Measurements from ENCODE around the gene ZNF580. TPM values are rescaled to one million over a fixed set of nuclear protein-coding genes. Genes with fewer than 3 reads are reported as not detected.

The ZNF580 gene
- total and polyA plus RNA-seq, 9 donors = 14.5 to 70.6 (median 59.4) TPM

DNA sequence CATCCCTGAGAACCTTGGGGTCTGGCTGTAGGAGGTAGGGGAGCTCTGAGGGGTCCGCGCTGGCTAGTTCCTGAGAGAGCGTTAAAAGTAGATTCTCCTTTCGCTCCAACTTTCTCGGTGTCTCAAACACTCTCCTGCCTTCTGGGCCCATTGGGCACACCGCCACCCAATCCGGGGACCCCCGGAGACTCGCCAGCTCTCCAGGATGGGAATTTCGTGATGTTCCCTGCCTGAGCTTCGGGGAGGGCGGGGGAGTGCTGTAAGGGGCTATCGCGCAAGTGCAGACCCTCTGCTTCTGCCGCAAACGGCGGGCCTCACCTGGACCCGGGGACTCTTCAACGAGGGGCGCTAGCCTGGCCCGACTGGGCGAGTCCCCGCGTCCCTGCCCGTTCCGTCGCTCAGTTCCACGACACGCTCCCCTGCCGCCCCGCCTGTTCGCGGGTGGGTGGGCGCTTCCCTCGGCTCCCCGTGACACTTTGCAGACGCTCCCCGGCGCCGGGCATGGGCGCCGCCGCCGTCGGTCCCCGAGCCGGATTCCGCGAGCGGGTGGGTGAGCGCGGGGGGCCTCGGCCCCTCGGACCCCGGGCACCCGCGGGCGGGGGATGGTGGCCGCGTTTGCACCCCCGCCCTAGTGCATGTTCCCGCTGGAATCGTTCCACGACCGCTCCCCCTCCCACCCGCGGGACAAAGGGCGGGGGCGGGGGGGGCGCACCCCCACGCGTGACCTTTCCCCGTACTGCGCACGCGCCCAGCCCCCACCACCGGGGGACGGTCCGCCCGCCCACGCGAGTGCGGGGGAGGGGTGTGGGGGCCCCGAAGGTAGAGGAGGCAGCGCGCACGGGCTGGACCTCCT, 7.2 kb downstream of the ZNF580 start, which contains the start of gene CCDC106:
CCDC106 (plus strand) TSS at position 481 of the 853 bp plus-strand sequence. CDS start 835 bp downstream, outside the sequence.
- H3K4me3 ChIP-seq = peak within 1 kb of the TSS; percentile 63
- peak within 1 kb of the TSS; percentile 78 to 85 for H3K27ac ChIP-seq
- H3K36me3 ChIP-seq = no peaks in the 10 kb centered on the region
- no peaks in the 10 kb centered on the region for H3K9me3 ChIP-seq
- intact Hi-C loops (cut with DNase I) = no loop called here
- WGBS, 3 donors = 0 to 1% (median 1%) methylated on average over 54 to 87 of the region's 87 CpGs
- DNase-seq = peak; percentile 80 to 87 (median 83)
- H3K4me1 ChIP-seq (ENCODE audit: insufficient read depth) = peaks cover 11% of the 10 kb centered on the region
- TF ChIP-seq EP300 (IDR thresholded peaks at IDR 0.05) (no peak), POLR2A (IDR thresholded peaks at IDR 0.05) (no peak)
- TF ChIP-seq, protein P1, sequence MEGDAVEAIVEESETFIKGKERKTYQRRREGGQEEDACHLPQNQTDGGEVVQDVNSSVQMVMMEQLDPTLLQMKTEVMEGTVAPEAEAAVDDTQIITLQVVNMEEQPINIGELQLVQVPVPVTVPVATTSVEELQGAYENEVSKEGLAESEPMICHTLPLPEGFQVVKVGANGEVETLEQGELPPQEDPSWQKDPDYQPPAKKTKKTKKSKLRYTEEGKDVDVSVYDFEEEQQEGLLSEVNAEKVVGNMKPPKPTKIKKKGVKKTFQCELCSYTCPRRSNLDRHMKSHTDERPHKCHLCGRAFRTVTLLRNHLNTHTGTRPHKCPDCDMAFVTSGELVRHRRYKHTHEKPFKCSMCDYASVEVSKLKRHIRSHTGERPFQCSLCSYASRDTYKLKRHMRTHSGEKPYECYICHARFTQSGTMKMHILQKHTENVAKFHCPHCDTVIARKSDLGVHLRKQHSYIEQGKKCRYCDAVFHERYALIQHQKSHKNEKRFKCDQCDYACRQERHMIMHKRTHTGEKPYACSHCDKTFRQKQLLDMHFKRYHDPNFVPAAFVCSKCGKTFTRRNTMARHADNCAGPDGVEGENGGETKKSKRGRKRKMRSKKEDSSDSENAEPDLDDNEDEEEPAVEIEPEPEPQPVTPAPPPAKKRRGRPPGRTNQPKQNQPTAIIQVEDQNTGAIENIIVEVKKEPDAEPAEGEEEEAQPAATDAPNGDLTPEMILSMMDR (IDR thresholded peaks at IDR 0.05) = no peak
- no peaks in the 10 kb centered on the region for H3K27me3 ChIP-seq

DNA sequence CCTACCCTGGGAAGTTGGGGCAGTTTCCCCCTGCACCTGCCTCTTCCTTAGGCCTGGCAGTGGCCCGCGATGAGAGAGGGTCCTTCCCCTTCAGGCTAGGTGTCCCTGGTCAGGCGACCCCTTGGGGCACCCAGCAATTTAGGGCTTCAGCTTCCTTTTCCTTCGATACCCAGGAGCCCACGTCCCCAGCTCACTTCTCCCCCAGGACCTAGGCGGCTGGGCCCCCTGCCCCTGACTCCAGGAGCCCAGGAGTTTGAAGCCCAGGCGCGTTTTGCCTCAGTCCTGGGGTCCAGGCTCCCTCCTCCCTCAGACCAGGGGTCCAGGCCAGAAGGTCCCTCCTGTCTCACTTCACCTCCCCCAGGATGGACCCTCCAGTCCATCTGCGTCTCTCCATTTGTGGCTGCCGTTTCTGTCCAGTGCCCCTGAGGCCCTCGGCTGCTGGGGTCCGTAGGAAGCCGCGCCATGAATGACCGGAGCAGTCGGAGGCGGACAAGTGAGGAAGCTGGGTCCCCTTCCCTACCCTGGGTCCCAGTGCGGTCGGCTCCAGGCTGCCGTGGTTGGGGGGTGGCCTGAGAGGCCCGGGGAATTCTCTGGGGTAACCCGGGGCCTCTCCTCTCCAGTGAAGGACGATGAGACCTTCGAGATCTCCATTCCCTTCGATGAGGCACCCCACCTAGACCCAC, 7.9 kb downstream of the ZNF580 start:
- H3K4me3 ChIP-seq = peak overlapping the region; percentile 63
- TF ChIP-seq POLR2A (IDR thresholded peaks at IDR 0.05) = no peak
- TF ChIP-seq, protein P1 (IDR thresholded peaks at IDR 0.05) = no peak
- no peak for TF ChIP-seq EP300 (IDR thresholded peaks at IDR 0.05)
- peak overlapping the region; percentile 78 to 85 for H3K27ac ChIP-seq
- peaks cover 11% of the 10 kb centered on the region for H3K4me1 ChIP-seq (ENCODE audit: insufficient read depth)
- no peaks in the 10 kb centered on the region for H3K36me3 ChIP-seq
- intact Hi-C loops (cut with DNase I) = no loop called here
- 9 to 23% (median 14%) methylated on average over 24 to 25 of the region's 25 CpGs for WGBS, 3 donors
- no peaks in the 10 kb centered on the region for H3K27me3 ChIP-seq
- DNase-seq = peak in 2 of 5 donors; percentile 30 to 46
- H3K9me3 ChIP-seq = no peaks in the 10 kb centered on the region

DNA sequence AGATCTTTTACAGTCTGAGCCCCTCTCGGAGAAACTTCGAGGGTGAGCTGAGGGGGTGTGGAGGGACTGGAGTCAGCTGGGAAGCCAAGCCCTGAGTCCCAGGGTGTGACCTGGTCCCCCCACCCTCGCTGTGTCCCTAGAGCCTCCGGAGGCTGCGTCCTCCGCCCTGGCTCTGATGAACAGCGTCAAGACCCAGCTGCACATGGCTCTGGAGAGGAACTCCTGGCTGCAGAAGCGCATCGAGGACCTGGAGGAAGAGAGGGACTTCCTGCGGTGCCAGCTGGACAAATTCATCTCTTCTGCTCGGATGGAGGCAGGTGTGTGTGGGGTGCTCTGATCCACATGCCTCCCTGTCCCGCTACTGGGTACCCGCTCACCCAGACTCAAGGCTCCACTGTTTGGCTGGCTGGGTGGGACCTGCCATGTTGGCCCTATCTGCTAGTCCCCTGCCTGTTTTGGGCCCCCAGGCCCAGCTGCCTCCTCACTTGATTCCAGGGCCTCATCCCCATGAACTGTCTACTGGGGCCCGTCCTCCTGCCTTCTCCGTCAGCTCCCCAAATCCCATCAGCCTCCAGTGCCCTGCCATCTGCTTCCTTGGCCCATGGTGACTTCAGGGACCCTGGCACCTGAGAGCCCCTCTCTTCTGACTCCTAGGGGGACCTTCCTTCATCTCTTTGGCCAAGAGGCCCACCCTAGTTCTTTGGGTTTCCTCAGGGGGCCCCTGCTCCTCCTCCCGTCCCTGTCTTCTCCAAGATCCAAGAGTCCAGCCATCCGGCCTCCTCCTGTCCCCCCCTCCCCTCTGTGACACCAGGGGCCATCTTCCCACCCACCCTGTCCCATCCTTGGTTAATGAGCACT, 8.7 kb downstream of the ZNF580 start:
- WGBS, 3 donors = 74 to 82% (median 76%) methylated on average over 14 to 17 of the region's 17 CpGs
- intact Hi-C loops (cut with DNase I) = no loop called here
- no peaks in the 10 kb centered on the region for H3K36me3 ChIP-seq
- H3K9me3 ChIP-seq = no peaks in the 10 kb centered on the region
- TF ChIP-seq EP300 (IDR thresholded peaks at IDR 0.05) = no peak
- no peak for TF ChIP-seq POLR2A (IDR thresholded peaks at IDR 0.05)
- TF ChIP-seq, protein P1 (IDR thresholded peaks at IDR 0.05) = no peak
- H3K27ac ChIP-seq = peak overlapping the region in 1 of 2 donors; percentile 78
- H3K27me3 ChIP-seq = no peaks in the 10 kb centered on the region
- H3K4me1 ChIP-seq (ENCODE audit: insufficient read depth) = peaks cover 8% of the 10 kb centered on the region
- DNase-seq = peak in 1 of 5 donors; percentile 41
- H3K4me3 ChIP-seq = peak overlapping the region; percentile 63

DNA sequence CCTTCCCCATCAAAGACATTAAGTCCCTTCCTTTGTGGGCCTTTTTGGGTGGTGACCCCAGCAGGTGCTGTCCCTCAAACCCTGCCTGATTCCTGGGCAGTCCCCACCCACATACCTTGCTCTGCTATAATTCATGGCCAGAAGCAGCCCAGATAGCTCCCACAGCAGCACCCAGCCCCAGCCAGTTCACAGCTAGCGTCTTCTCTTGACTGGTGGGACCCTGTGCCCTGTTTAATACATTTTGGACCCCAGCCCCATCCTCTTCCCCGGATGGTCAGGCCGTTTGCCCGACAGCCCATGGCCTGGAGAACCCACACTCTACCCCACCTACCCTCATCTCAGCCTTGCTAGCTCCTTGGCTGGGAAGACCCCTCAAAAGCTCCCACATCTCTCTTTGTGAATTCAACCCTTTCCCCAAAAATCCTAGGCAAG, 9.3 kb downstream of the ZNF580 start:
- H3K36me3 ChIP-seq = no peaks in the 10 kb centered on the region
- peak in 1 of 5 donors; percentile 19 for DNase-seq
- intact Hi-C loops (cut with DNase I) = no loop called here
- H3K9me3 ChIP-seq = no peaks in the 10 kb centered on the region
- no peak overlapping the region for H3K27ac ChIP-seq
- no peak overlapping the region for H3K4me3 ChIP-seq
- WGBS, 3 donors = 84 to 90% (median 89%) methylated on average over 4 of the region's 4 CpGs
- H3K4me1 ChIP-seq (ENCODE audit: insufficient read depth) = peaks cover 8% of the 10 kb centered on the region
- TF ChIP-seq POLR2A (IDR thresholded peaks at IDR 0.05) (no peak), EP300 (IDR thresholded peaks at IDR 0.05) (no peak)
- TF ChIP-seq, protein P1 (IDR thresholded peaks at IDR 0.05) = no peak
- no peaks in the 10 kb centered on the region for H3K27me3 ChIP-seq

All from ovary (tissue), 9 donors.